Esophagus squamous epithelium (tissue), 4 donors: ENCODE data around the gene FBXW11.

Experiments used
- CTCF ChIP-seq, 6 experiments: fragments of 450-650 bp in 4 of 6; fragments of 200-600 bp in 2 of 6; sonication (generic) in 2 of 6; IDR thresholded peaks; one replicate each; pipeline ENCODE4 v1.5.1; 2016 to 2019; ENCODE audit warnings: antibody characterized with exemption in 6 of 6, mild to moderate bottlenecking in 4 of 6, moderate library complexity in 4 of 6
- POLR2A ChIP-seq, 4 donors: fragments of 450-650 bp; IDR thresholded peaks; one replicate each; pipeline ENCODE4 v1.6.1; 2017; ENCODE audit warnings: antibody characterized with exemption in 4 of 4, mild to moderate bottlenecking in 4 of 4, moderate library complexity in 3 of 4

GRCh38 chr5:171848006-171848405, 158.4 kb downstream of the FBXW11 start:
- no peak for TF ChIP-seq CTCF (IDR thresholded peaks at IDR 0.05)
- no peak for TF ChIP-seq POLR2A (IDR thresholded peaks at IDR 0.05)
